ACC112 (cell line): ENCODE measurements around the gene ARHGAP11B.
"Not testable (repeated sequence)": the region's sequence is repeated elsewhere in the genome, so short reads cannot be mapped to it uniquely, and the experiment has no call there.

Experiments used
- H2AFZ ChIP-seq: fragments of 200-600 bp; sonication (generic); one replicate; pipeline ENCODE4 v1.6.0; 2017; ENCODE audit warnings: antibody characterized with exemption, low read length; ENCODE audit not compliant: unreplicated experiment
- H3K27ac ChIP-seq: fragments of 200-600 bp; sonication (generic); 2 replicates; pipeline ENCODE4 v1.5.1; 2014; ENCODE audit warnings: low read depth, mild to moderate bottlenecking, antibody characterized with exemption, low read length, moderate library complexity
- H3K27me3 ChIP-seq: fragments of 200-600 bp; sonication (generic); 2 replicates; pipeline ENCODE4 v1.6.1; 2014; ENCODE audit warnings: mild to moderate bottlenecking, antibody characterized with exemption, low read length, moderate library complexity, mixed read lengths; ENCODE audit not compliant: insufficient read depth
- H3K36me3 ChIP-seq: fragments of 200-600 bp; sonication (generic); 2 replicates; pipeline ENCODE4 v1.6.1; 2016; ENCODE audit warnings: mild to moderate bottlenecking, antibody characterized with exemption, low read length, moderate library complexity, mixed read lengths; ENCODE audit not compliant: insufficient read depth
- H3K4me1 ChIP-seq: fragments of 200-600 bp; sonication (generic); one replicate; pipeline ENCODE4 v1.6.1; 2016; ENCODE audit warnings: low read length, mixed read lengths; ENCODE audit not compliant: insufficient read depth, unreplicated experiment, control insufficient read depth
- H3K4me3 ChIP-seq: fragments of 200-600 bp; sonication (generic); 2 replicates; pipeline ENCODE4 v1.5.1; 2014; ENCODE audit warnings: mild to moderate bottlenecking, low read depth, low read length
- H3K79me2 ChIP-seq: fragments of 200-600 bp; sonication (generic); one replicate; pipeline ENCODE4 v1.6.0; 2016; ENCODE audit warnings: low read length; ENCODE audit not compliant: control insufficient read depth, unreplicated experiment, insufficient read depth

The ARHGAP11B gene

DNA sequence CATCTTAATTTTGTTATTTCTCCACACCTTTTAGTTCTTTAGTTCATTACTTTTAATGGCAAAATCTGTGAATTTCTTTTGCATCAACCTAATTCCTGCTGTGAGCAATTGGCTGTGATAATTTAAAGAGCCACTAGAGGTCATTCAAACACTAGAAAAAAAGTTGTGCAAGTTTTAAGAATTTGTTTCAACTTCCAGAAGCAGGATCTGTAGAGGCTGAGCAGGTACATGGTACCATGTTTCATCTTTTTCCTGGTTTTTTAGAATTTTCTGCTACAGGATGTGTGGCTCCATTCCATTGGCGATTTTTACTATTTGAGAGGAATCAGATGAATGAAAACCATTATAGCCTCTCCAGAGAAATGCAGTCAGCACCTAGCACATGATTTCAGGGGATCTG lies 35.2 kb downstream of the ARHGAP11B start:
- not testable (repeated sequence) for H3K79me2 ChIP-seq, H2AFZ ChIP-seq, H3K27ac ChIP-seq, H3K27me3 ChIP-seq, H3K4me3 ChIP-seq, H3K4me1 ChIP-seq, H3K36me3 ChIP-seq

- H3K4me1 ChIP-seq, H2AFZ ChIP-seq, H3K4me3 ChIP-seq, H3K79me2 ChIP-seq, H3K27me3 ChIP-seq, H3K36me3 ChIP-seq, H3K27ac ChIP-seq: not testable (repeated sequence)
These were observed 43.7 kb downstream of the ARHGAP11B start for GRCh38 chr15:30669621-30670020.

DNA sequence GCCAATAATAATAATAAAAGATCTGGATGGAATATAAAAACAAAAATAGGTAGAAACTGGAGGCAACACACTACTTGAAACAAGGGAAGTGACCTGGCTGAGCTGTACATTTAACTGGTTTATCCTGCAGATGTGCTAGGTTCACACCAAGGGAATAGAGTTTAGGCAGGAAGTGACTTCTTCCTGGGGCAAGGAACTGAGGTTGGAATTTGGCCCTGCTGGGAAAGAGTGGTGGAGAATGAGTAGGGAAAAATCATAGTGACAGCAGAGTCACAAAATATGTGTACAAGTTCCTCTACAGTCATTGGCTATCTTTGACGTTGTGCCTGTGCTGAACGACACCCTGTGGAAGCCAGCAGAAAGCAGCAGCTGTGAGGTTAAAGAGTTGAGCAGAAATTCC lies 44.1 kb downstream of the ARHGAP11B start:
- Histone ChIP-seq H3K79me2 (peaks cover 4% of the 10 kb centered on the region), H3K36me3 (peaks cover 7% of the 10 kb centered on the region), H2AFZ (no peak overlapping the region), H3K27ac (no peak overlapping the region), H3K4me1 (no peaks in the 10 kb centered on the region), H3K4me3 (no peak overlapping the region), H3K27me3 (no peaks in the 10 kb centered on the region)

DNA sequence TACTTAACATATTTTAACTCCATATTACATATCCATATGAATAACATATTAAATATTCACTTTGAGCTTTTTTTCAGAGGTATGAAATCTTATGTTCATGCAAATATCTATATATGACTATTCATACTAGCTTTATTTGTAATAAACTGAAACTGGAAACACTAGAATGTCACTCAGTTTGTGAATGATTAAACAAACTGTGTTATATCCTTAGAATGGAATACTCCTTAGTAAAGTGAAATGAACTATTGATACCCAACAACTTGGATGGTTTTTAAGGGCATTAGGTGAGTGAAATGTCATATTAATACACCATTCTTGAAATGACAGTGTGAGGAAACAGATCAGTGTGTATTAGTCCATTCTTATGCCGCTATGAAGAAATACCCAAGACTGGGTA lies 45.4 kb downstream of the ARHGAP11B start:
- H3K79me2 ChIP-seq: peaks cover 4% of the 10 kb centered on the region
- H3K4me1 ChIP-seq: no peaks in the 10 kb centered on the region
- H3K27me3 ChIP-seq: no peaks in the 10 kb centered on the region
- H3K4me3 ChIP-seq: no peak overlapping the region
- no peak overlapping the region for H3K27ac ChIP-seq
- H3K36me3 ChIP-seq: peaks cover 7% of the 10 kb centered on the region
- no peak overlapping the region for H2AFZ ChIP-seq

DNA sequence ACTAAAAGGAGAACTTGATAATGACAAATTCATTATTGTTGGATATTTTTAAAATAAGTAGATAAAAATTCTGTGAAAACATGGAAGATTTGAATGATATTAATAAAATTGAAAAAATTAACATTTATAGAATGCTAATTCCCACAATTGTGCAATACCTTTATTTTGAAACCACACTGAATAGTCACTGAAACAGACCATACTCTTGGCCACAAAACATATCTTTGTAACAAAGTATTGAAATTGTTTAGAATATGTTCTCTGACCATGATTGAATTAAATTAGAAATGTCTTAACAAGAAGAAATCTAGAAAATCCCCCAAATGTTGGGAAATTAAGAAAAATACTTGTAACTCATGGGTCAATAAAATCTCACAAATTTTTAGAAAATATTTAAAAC lies 49.2 kb downstream of the ARHGAP11B start:
- no peaks in the 10 kb centered on the region for H3K27me3 ChIP-seq
- no peaks in the 10 kb centered on the region for H3K79me2 ChIP-seq
- no peaks in the 10 kb centered on the region for H3K4me1 ChIP-seq
- H2AFZ ChIP-seq: no peak overlapping the region
- no peak overlapping the region for H3K4me3 ChIP-seq
- H3K27ac ChIP-seq: no peak overlapping the region
- H3K36me3 ChIP-seq: peaks cover 7% of the 10 kb centered on the region

- H3K4me3 ChIP-seq, H3K36me3 ChIP-seq, H3K27me3 ChIP-seq, H3K4me1 ChIP-seq, H2AFZ ChIP-seq, H3K27ac ChIP-seq, H3K79me2 ChIP-seq: not testable (repeated sequence)
These were observed 50.0 kb downstream of the ARHGAP11B start for GRCh38 chr15:30675891-30676290.

GRCh38 chr15:30680997-30681396 lies 55.1 kb downstream of the ARHGAP11B start:
- not testable (repeated sequence) for H3K4me1 ChIP-seq, H3K4me3 ChIP-seq, H3K27ac ChIP-seq

DNA sequence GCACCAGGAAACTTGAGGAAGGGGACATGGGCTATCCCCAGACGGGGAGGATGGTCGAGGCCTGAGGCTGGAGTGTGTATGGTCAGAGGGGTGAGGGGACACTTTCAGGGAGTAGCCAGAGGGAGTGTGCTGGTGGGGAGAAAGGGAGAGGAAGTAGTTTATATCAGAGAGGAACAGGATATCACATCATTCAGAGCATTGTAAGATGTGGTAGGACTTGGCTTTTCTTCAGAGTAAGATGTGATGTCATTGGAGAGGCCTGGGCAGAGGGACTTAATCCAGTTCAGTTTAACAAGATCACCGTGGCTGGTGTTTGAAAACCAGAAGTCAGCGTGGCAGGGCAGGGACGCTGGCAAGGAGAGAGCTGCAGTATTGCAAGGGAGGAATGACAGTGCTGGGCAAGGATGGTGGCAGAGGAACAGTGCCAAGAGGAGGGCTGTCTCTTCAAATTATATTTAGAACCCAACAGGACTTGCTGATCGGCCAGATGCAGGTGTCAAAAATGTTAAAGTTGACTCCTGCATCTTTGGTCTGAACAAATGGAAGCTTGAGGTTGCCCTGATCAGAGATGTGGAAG lies 59.9 kb downstream of the ARHGAP11B start:
- H2AFZ ChIP-seq, H3K27me3 ChIP-seq, H3K4me1 ChIP-seq, H3K27ac ChIP-seq, H3K79me2 ChIP-seq, H3K4me3 ChIP-seq, H3K36me3 ChIP-seq: not testable (repeated sequence)

More at GRCh38 chr15:30680997-30681396, 55.1 kb downstream of the ARHGAP11B start:
- H3K79me2 ChIP-seq, H3K27me3 ChIP-seq, H2AFZ ChIP-seq, H3K36me3 ChIP-seq: not testable (repeated sequence)

GRCh38 chr15:30686651-30687050 lies 60.7 kb downstream of the ARHGAP11B start:
- not testable (repeated sequence) for H3K4me1 ChIP-seq, H3K79me2 ChIP-seq, H3K27me3 ChIP-seq, H3K36me3 ChIP-seq, H3K4me3 ChIP-seq, H2AFZ ChIP-seq, H3K27ac ChIP-seq
